Measurements from ENCODE around the gene WDR77.

WDR77 gene

DNA sequence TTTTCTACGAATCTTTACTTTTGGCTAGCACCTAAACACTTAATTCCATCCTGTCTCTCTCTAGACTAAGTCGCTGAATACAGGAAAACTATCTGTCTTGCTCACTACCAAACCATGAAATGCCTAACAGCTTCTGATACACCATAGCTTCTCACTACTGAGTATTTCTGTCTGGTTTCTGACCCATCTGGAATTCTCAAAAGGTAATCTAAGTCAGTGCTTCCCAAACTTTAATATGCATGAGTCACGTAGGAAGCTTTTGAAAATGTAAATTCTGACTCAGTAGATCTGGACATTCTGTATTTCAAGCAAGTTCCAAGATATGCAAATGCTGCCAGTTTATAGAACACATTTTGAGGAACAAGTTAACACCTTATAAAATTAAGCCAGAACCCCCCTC, 12.3 kb downstream of the WDR77 start:
- DNase-seq (ENCODE audit: low read depth), result no peak

DNA sequence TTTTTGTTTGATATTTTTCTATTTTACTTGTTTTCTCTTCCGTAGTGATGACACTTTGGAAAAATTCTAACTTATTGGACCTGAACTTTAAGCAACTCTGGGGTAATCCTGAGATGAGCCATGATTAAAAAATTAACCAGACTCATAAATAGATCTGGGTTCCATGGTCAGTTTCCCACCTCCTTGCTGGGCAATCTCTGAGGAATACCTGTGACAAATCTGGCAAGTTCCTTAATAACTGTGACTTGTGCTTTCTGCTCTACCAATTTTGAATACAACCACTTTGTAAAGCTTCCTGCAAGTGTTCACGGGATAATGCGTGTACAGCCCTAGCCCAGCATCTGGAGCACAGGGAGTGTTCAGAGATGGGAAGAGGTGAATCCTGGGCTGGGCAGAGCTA, 24.8 kb downstream of the WDR77 start:
- DNase-seq (ENCODE audit: low read depth), result no peak

DNA sequence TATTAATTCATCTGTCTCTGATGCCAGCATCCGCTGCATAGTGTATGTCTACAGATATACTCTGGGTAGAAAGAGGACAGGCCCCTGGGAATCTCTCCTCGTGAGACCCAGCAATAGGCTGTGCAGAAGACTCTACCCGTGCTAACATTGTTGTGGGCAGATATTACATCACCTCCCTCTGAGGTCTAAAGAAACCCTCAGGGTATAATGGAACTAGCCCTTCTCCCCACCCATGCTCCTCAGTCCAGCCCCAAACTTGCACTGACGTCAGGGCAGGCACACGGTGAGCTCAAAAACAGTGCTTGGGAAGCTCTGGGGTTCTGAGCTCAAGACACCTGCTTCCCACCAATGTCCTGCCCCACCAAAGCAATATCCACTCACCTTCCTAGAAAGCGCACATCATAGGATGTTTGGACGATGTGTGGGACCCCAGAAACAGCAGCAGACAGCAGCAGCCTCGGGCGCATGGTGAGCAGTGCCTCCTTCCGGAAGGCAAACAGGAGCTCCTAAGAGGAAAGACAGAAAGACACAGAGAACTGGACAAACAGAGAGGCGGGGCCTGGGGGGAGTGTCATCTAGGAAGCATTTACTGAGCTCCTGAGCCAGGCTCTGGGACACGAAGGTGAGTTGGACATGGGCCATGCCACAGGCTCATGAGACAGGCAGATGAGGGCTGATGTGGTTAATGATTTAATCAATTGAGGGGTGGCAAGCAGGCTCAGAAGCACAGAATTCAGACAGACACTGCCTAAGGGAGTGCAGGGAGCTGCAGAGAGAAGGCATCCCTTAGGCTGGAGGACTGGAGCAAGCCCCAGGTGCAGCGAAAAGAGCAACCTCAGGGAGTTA, 26.3 kb downstream of the WDR77 start:
- DNase-seq (ENCODE audit: low read depth), result no peak

DNA sequence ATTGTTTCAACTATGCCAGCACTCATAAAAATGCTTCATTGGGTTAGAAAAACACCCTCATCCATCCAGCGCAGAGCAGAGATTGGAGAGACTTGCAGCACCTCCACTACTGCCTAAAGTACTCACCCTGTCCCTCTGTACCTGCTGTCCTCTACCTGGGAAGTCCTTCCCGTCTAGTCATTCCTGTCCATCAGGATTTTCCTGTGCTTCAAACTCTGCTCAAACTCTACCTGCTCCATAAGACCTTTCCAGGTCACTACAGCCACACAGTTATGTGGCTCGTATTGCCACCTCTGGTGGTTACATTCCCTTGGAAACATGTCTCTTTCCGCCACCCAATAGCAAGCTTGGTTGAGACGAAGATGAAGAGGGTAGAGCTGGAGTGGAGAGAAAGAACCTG, 28.7 kb downstream of the WDR77 start:
- no peak for DNase-seq (ENCODE audit: low read depth)

DNA sequence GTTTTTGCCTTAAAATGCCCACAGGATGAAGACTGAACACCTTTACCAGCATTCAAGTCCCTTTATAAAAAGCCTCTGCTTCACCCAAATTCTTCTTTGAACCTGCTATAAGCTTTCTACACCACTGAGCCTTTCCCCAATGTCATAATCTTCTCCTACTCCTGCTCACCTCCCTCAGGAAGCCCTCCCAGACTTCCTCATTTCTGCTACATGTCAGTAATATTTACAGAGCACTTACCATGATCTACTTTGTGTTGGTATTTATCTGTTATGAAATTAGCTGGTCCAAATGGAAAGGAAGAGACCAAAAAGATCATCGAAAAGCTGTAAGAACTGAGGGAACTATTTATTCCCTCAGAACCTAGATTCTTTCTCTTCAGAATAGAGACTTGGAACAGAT, 30.0 kb downstream of the WDR77 start:
- DNase-seq (ENCODE audit: low read depth), result no peak

DNA sequence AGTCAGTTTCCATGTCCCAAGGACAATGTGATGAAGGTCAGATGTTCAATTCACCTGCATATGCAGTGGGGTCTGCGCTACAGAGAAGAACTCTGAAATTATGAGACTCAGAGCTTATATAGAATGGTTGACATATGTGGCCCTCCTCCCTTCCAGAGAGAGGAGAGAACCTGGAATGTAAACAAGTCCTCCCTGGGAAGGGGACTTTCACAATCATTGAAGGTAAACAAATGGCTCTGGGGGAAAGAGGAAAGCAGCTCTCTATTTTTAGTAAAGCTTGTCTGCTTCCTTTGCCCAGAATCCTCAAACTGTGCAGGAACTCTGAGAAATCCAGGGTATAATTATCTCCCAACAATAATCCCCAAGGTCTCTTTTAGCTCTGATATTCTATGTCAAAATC, 31.3 kb downstream of the WDR77 start:
- DNase-seq (ENCODE audit: low read depth), result no peak

DNA sequence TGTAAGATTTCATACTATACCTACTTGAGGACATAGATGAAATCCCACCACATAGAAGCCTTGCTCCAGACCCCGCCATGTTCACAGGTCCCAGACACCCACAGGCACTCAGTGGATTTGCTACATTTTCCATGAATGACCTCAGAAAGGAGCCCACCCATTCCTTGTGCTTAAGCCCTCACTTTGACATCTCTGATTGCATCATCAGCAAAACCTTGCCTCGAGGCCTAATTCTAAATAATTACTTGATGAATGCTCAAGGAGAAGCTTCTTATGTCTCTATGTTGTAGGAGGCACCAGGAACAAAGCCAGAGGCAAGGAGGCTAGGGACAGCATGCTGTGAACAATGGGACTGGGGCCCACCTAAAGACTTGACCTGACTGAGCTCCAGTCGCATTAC, 33.6 kb downstream of the WDR77 start:
- no peak for DNase-seq (ENCODE audit: low read depth)

DNA sequence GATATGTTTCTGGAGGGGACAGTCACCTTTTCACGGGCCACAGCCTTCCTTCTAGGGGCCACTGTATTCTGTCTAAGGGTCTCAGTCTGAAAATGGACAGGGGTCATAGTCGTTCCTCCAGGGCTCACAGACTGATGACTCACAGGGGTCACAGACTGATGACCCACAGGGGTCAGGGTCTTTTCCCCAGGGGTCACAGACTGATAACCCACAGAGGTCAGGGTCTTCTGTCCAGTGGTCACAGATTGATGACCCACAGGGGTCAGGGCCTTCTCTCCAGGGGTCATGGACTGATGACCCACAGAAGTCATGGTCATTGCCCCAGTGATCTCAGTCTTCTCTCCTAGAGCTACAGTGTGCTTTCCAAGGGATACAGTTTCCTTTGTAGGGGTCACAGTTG, 34.3 kb downstream of the WDR77 start:
- DNase-seq (ENCODE audit: low read depth), result no peak

DNA sequence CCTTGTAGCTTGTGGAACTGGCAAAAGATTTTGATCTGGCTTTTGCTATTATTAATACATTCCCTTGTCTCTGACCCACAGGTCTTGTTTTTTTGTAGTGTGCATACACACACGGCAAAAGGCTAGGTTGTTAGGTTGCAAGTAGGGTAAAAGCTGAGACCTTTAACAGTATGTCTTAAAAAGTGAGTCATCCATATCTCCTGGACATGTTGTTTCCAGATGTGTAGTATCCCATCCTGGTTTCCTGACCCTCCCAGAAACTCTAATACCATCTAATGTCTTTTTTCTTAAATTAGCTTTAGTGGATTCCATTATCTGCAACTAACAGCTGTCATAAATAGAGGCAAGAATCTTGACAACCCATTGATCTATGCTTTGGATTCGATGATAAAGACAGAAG, 36.2 kb downstream of the WDR77 start:
- DNase-seq (ENCODE audit: low read depth), result no peak

DNA sequence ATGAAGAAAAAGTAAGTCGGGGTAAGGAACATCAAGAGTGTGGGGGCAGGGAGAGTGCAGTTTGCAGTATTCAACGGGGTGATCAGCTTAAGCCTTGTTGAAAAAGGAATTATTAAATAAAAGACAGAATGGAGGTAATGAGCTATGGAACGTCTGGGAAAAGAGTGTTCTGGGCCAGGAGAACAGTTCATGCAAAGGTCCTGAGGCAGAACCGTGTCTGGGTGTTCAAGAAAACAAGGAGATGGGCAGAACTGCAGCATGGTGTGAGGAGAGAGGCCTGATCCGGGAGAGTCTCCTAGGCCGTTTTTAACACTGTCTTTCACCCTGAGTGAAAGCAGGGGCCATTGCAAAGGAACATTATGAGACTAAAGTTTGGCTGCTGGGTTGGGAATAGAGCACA, 41.8 kb downstream of the WDR77 start:
- no peak for DNase-seq (ENCODE audit: low read depth)

DNA sequence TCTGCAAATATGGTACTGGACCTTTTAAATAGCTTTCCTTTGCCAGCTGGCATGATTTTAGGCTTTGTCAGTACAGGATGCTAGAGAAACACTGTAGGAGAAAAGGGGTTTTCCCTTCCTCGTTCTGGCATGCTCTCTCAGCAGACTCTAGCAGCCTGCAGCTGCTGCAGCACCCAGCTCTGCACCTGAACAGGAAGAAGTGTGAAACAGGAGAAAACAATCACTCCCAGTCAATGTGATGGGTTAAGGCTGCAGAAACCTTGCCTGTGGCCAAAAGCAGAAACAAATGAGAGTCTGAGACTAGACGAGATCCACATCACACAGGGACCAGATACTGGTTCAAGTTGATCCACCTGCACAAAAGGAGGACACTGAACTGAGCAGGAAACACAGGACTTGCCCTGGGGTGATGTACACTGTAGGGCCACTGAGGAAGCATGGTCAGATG, 42.7 kb downstream of the WDR77 start:
- no peak for DNase-seq (ENCODE audit: low read depth)

DNA sequence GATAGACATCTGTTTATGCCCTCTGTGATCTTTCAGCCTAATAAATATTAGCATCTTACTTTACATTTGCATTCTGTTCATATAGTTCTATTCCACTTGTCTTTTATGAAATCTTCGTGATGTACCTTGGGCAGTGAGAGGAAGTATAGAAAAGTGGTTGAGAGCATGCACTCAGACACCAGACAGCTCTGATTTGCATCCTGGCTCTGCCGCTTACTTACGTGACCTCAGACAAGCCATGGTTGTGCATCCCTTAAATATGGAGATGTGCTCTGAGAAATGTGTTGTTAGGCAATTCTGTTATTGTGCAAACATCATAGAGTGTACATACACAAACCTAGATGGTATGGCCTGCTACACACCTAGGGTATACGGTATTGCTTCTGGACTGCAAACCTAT, 44.5 kb downstream of the WDR77 start:
- no peak for DNase-seq (ENCODE audit: low read depth)

DNA sequence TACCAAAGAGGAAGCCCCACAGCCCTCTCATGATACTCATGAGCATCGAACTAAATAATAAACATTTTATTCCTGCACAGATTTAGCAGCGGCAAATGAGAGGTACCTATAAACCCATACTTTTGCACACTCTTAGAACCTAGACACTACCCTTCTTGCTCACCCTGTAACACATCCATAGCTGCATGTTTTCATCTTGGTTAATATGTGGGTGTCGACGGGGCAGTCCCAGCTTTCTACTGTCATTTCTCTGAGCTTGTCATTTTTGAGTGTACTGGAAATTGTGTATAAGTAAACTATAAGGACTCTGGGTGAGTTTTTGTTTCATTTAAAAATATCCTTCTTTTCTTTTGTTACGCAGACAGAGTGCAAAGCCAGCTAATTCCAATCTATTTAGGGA, 47.0 kb downstream of the WDR77 start:
- no peak for DNase-seq (ENCODE audit: low read depth)

DNA sequence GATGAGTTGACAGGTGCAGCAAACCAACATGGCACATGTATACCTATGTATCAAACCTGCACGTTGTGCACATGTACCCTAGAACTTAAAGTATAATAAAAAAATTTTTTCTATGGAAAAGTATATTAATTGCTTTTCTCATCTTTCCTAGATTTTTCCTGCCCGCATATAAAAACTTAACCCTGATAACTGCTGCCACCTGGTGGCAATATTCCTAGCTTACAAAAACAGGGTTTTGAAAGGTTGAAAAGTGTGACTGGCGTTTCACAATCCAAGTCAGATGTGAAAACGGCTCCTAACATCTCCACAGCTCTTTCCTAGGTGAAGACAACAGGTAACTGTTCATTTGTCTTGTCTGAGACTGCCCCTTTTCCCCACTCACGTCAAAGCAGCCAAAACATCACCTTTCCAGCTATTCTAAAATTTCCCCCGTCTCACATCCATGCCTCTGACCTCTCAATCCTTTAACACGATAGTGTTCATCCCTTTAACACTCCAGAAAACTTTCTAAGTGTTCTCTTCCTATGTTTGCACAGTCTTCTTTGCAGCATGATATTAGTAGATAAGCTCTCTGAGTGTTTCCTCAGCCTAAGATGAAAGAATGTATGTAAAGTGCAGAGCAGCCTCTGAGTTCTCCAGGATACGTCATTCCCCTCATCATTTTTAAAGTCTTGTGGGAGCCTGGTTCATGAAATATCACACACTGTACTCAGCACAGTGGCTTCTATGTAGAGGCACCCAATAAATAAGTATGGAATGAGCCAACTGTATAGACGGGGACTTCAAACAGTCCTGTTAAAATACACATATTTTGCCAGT, 49.1 kb downstream of the WDR77 start:
- DNase-seq (ENCODE audit: low read depth), result no peak

DNA sequence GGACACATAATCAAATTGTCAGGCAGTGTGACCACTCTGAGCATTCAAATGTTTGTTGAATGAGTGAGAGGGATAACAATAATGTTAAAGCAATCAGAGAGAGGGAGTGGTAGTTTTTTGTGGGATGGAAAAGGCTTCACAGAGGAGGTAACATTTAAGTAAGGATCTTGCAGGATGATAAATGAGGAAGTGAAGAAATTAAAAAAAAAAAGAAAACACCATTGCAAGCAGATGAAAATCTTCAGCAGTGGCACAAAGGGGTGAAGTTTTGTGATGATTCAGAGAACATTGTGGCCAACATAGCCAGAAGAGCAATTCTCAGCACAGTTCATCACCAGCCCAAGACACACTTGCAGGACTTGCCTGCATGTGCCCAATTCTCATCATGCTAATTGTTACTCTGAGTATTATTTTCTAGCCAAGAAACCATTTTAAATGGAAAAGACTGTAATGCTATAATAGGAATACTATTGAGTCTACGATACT, 56.6 kb downstream of the WDR77 start:
- no peak for DNase-seq (ENCODE audit: low read depth)

DNA sequence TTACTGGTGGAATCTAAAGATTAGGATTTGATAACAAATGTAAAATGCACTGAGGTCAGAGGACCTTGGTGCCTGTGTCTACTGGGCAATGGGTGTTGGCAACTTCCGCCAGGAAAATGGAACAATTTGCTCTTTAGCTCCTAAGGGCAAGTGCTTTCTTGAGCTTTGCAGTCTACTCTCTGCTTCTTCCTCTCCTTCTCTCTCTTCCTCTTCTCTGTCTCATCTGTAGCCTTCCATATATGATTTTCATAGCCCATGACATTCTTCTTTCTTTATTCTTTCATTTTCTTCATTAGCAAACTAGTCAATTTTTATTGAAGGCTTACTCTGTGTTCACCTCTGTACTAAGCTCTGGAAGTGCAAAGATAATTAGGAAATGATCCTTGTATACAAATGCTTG, 57.0 kb downstream of the WDR77 start:
- DNase-seq (ENCODE audit: low read depth), result no peak

Measured in fibroblast of the conjunctiva (primary cell).